HepG2 (cell line): ENCODE measurements around the gene MORF4L1. TPM values are rescaled to one million over a fixed set of nuclear protein-coding genes. Genes with fewer than 3 reads are reported as not detected.

Experiments
- FOXP4 ChIP-seq: sonication (generic); formaldehyde crosslinking; IDR thresholded peaks from 2 replicates; pipeline ENCODE4 v1.4.0; 2020; ENCODE audit warnings: missing genetic modification reagents
- HMGXB4 ChIP-seq, 2 experiments: sonication (generic) in 1 of 2; formaldehyde crosslinking in 1 of 2; IDR thresholded peaks; 2 replicates each; pipeline versions ENCODE4 v1.4.0 to v1.6.1; 2018 to 2020; ENCODE audit warnings: missing genetic modification reagents in 2 of 2, borderline replicate concordance in 1 of 2, low read depth in 1 of 2, mild to moderate bottlenecking in 1 of 2, missing biosample characterization in 1 of 2
- MED8 ChIP-seq: sonication (generic); formaldehyde crosslinking; IDR thresholded peaks from 2 replicates; pipeline ENCODE4 v1.8.1; 2023; ENCODE audit warnings: mild to moderate bottlenecking, missing genetic modification reagents; ENCODE audit not compliant: insufficient replicate concordance
- PCBP1 ChIP-seq: fragments of 200-400 bp; formaldehyde crosslinking; IDR thresholded peaks from 2 replicates; pipeline ENCODE4 v1.6.1; 2017; ENCODE audit warnings: mild to moderate bottlenecking, low read depth, low read length, borderline replicate concordance
- PHB2 ChIP-seq: fragments of 450-650 bp; IDR thresholded peaks from 2 replicates; pipeline ENCODE4 v1.6.1; 2018; ENCODE audit not compliant: partially characterized antibody
- RFXAP ChIP-seq: sonication (generic); formaldehyde crosslinking; IDR thresholded peaks from 2 replicates; pipeline ENCODE4 v1.4.0; 2020; ENCODE audit warnings: missing genetic modification reagents, borderline replicate concordance
- SALL1 ChIP-seq: sonication (generic); formaldehyde crosslinking; IDR thresholded peaks from 2 replicates; pipeline ENCODE4 v1.8.0; 2022; ENCODE audit warnings: mild to moderate bottlenecking, missing genetic modification reagents
- TEF ChIP-seq: sonication (generic); formaldehyde crosslinking; IDR thresholded peaks from 2 replicates; pipeline ENCODE4 v1.5.0; 2020; ENCODE audit warnings: missing genetic modification reagents
- ZNF12 ChIP-seq: sonication (generic); formaldehyde crosslinking; IDR thresholded peaks from 2 replicates; pipeline ENCODE4 v1.5.0; 2020; ENCODE audit warnings: missing genetic modification reagents
- ZNF326 ChIP-seq: sonication (generic); formaldehyde crosslinking; IDR thresholded peaks from 2 replicates; pipeline ENCODE4 v1.4.0; 2020; ENCODE audit warnings: missing genetic modification reagents, borderline replicate concordance
- ZNF737 ChIP-seq: sonication (generic); formaldehyde crosslinking; IDR thresholded peaks from 2 replicates; pipeline ENCODE4 v1.5.0; 2020; ENCODE audit warnings: missing genetic modification reagents, mild to moderate bottlenecking, borderline replicate concordance
- ZNF800 ChIP-seq: sonication (generic); formaldehyde crosslinking; IDR thresholded peaks from 2 replicates; pipeline ENCODE4 v1.4.0; 2020; ENCODE audit warnings: missing genetic modification reagents
- polyA plus RNA-seq, 8 experiments: library from polyadenylated mRNA; depleted of rRNA in 3 of 8; stranded (reverse) in 7 of 8; unstranded in 1 of 8; fragments of >200 nt; fragmentation: Illumina TruSeq in 4 of 8; extraction: Trizol in 4 of 8; gene quantifications; 2 replicates each; pipeline versions ENCODE4 v1.2.1 to v1.2.3, GENCODE V29; 2011 to 2016; ENCODE audit warnings: low read depth in 4 of 8, missing spikeins in 1 of 8, mixed read lengths in 1 of 8; ENCODE audit not compliant: insufficient read depth in 1 of 8
- total RNA-seq, 5 experiments: library from RNA; depleted of rRNA; stranded (reverse); fragments of >200 nt; fragmentation: Illumina TruSeq; extraction: Trizol; gene quantifications; 2 replicates each; pipeline ENCODE4 v1.2.3, GENCODE V29; 2016; ENCODE audit warnings: low read depth in 1 of 5
- TF ChIP-seq, protein P1 (sequence below), 2 experiments: IDR thresholded peaks; 2 replicates each; pipeline ENCODE4 v1.6.1; 2011 to 2012; ENCODE audit warnings: low read length in 2 of 2, borderline replicate concordance in 1 of 2, low read depth in 1 of 2, mild to moderate bottlenecking in 1 of 2, moderate library complexity in 1 of 2

Gene MORF4L1
- total and polyA plus RNA-seq, 2 of the 13 experiments (the other 11 are each of a cell fraction or from before 2014, with no cell fraction given): 218 to 219 TPM

GRCh38 chr15:78944669-78945407 is 72.1 kb downstream of the MORF4L1 start, which contains the start of gene CTSH (continued):
- peak; percentile 50 to 79; a peak in 2 of 4 replicates for TF ChIP-seq HMGXB4 (CRISPR knock-in tag; IDR thresholded peaks at IDR 0.05; ENCODE audit: borderline replicate concordance in 1 of 2, low read depth in 1 of 2)
- no peak for TF ChIP-seq ZNF737 (CRISPR knock-in tag)
- no peak for TF ChIP-seq PCBP1
- TF ChIP-seq PHB2: no peak
- TF ChIP-seq FOXP4 (CRISPR knock-in tag): peak; percentile 41; the same call in 1 of the 2 replicates
- no peak for TF ChIP-seq ZNF12 (CRISPR knock-in tag)
- TF ChIP-seq MED8: no peak
- TF ChIP-seq, protein P1, sequence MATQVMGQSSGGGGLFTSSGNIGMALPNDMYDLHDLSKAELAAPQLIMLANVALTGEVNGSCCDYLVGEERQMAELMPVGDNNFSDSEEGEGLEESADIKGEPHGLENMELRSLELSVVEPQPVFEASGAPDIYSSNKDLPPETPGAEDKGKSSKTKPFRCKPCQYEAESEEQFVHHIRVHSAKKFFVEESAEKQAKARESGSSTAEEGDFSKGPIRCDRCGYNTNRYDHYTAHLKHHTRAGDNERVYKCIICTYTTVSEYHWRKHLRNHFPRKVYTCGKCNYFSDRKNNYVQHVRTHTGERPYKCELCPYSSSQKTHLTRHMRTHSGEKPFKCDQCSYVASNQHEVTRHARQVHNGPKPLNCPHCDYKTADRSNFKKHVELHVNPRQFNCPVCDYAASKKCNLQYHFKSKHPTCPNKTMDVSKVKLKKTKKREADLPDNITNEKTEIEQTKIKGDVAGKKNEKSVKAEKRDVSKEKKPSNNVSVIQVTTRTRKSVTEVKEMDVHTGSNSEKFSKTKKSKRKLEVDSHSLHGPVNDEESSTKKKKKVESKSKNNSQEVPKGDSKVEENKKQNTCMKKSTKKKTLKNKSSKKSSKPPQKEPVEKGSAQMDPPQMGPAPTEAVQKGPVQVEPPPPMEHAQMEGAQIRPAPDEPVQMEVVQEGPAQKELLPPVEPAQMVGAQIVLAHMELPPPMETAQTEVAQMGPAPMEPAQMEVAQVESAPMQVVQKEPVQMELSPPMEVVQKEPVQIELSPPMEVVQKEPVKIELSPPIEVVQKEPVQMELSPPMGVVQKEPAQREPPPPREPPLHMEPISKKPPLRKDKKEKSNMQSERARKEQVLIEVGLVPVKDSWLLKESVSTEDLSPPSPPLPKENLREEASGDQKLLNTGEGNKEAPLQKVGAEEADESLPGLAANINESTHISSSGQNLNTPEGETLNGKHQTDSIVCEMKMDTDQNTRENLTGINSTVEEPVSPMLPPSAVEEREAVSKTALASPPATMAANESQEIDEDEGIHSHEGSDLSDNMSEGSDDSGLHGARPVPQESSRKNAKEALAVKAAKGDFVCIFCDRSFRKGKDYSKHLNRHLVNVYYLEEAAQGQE (IDR thresholded peaks at IDR 0.05; ENCODE audit: borderline replicate concordance in 1 of 2, low read depth in 1 of 2, low read length in 2 of 2): 0 out of 4 replicates have a peak, but pooled peaks of 1 of the 2 experiments have one; percentile 29
- TF ChIP-seq RFXAP (CRISPR knock-in tag): no peak
- TF ChIP-seq ZNF326: no peak
- TF ChIP-seq ZNF800 (CRISPR knock-in tag): peak; percentile 93; the same call in 1 of the 2 replicates
- TF ChIP-seq TEF (CRISPR knock-in tag): no peak
- peak; percentile 92 for TF ChIP-seq SALL1 (CRISPR knock-in tag)
